ENCODE results near the gene GYG2.
"Not testable (repeated sequence)": the region's sequence is repeated elsewhere in the genome, so short reads cannot be mapped to it uniquely, and the experiment has no call there.

The GYG2 gene

GRCh38 chrX:2801223-2801622 lies 27.5 kb upstream of the GYG2 start:
- no peaks in the 10 kb centered on the region for H3K27me3 ChIP-seq (ENCODE audit: insufficient read depth, insufficient read length)
- no peak for DNase-seq (ENCODE audit: low read depth, low spot score)
- H3K4me1 ChIP-seq (ENCODE audit: insufficient read depth, insufficient read length): peaks cover 2% of the 10 kb centered on the region
- no peak overlapping the region for H3K4me3 ChIP-seq (ENCODE audit: insufficient read length, low read depth)
- H3K9ac ChIP-seq (ENCODE audit: insufficient read length, low read depth): no peak overlapping the region
- no peaks in the 10 kb centered on the region for H3K9me3 ChIP-seq (ENCODE audit: insufficient read depth, low read length)
- H3K36me3 ChIP-seq (ENCODE audit: insufficient read depth, insufficient read length, low read length): no peaks in the 10 kb centered on the region
- TF ChIP-seq YY1 (IDR thresholded peaks at IDR 0.05; ENCODE audit: insufficient read depth, insufficient read length): no peak
- no peak for TF ChIP-seq SUZ12 (IDR thresholded peaks at IDR 0.05; ENCODE audit: extremely low read depth, insufficient read depth, insufficient read length)
- no peak for TF ChIP-seq ZNF274 (IDR thresholded peaks at IDR 0.05; ENCODE audit: low read depth, low read length)

GRCh38 chrX:2802376-2803090 lies 26.2 kb upstream of the GYG2 start:
- not testable (repeated sequence) for H3K27me3 ChIP-seq (ENCODE audit: insufficient read depth, insufficient read length); H3K9ac ChIP-seq (ENCODE audit: insufficient read length, low read depth); H3K9me3 ChIP-seq (ENCODE audit: insufficient read depth, low read length); DNase-seq (ENCODE audit: low read depth, low spot score); H3K4me1 ChIP-seq (ENCODE audit: insufficient read depth, insufficient read length); H3K4me3 ChIP-seq (ENCODE audit: insufficient read length, low read depth); H3K36me3 ChIP-seq (ENCODE audit: insufficient read depth, insufficient read length, low read length)

GRCh38 chrX:2803486-2803885 lies 25.2 kb upstream of the GYG2 start:
- DNase-seq (ENCODE audit: low read depth, low spot score); H3K9me3 ChIP-seq (ENCODE audit: insufficient read depth, low read length); H3K4me3 ChIP-seq (ENCODE audit: insufficient read length, low read depth); H3K27me3 ChIP-seq (ENCODE audit: insufficient read depth, insufficient read length); H3K4me1 ChIP-seq (ENCODE audit: insufficient read depth, insufficient read length); H3K36me3 ChIP-seq (ENCODE audit: insufficient read depth, insufficient read length, low read length); H3K9ac ChIP-seq (ENCODE audit: insufficient read length, low read depth): not testable (repeated sequence)

- DNase-seq (ENCODE audit: low read depth, low spot score): peak; percentile 61
- H3K9ac ChIP-seq (ENCODE audit: insufficient read length, low read depth): peak overlapping the region; percentile 21
- H3K36me3 ChIP-seq (ENCODE audit: insufficient read depth, insufficient read length, low read length); H3K4me3 ChIP-seq (ENCODE audit: insufficient read length, low read depth); H3K27me3 ChIP-seq (ENCODE audit: insufficient read depth, insufficient read length); H3K9me3 ChIP-seq (ENCODE audit: insufficient read depth, low read length); H3K4me1 ChIP-seq (ENCODE audit: insufficient read depth, insufficient read length): not testable (repeated sequence)
Measured at GRCh38 chrX:2804106-2804843, 24.5 kb upstream of the GYG2 start.

GRCh38 chrX:2804858-2805257 lies 23.9 kb upstream of the GYG2 start:
- H3K4me3 ChIP-seq (ENCODE audit: insufficient read length, low read depth); H3K27me3 ChIP-seq (ENCODE audit: insufficient read depth, insufficient read length); DNase-seq (ENCODE audit: low read depth, low spot score); H3K4me1 ChIP-seq (ENCODE audit: insufficient read depth, insufficient read length); H3K9me3 ChIP-seq (ENCODE audit: insufficient read depth, low read length); H3K36me3 ChIP-seq (ENCODE audit: insufficient read depth, insufficient read length, low read length): not testable (repeated sequence)
- H3K9ac ChIP-seq (ENCODE audit: insufficient read length, low read depth): peak overlapping the region; percentile 61

GRCh38 chrX:2811271-2811670 lies 17.5 kb upstream of the GYG2 start:
- no peaks in the 10 kb centered on the region for H3K27me3 ChIP-seq (ENCODE audit: insufficient read depth, insufficient read length)
- no peak overlapping the region for H3K9ac ChIP-seq (ENCODE audit: insufficient read length, low read depth)
- no peak for DNase-seq (ENCODE audit: low read depth, low spot score)
- H3K36me3 ChIP-seq (ENCODE audit: insufficient read depth, insufficient read length, low read length): no peaks in the 10 kb centered on the region
- no peak overlapping the region for H3K4me3 ChIP-seq (ENCODE audit: insufficient read length, low read depth)
- H3K9me3 ChIP-seq (ENCODE audit: insufficient read depth, low read length): no peaks in the 10 kb centered on the region
- TF ChIP-seq YY1 (IDR thresholded peaks at IDR 0.05; ENCODE audit: insufficient read depth, insufficient read length): no peak
- no peak for TF ChIP-seq ZNF274 (IDR thresholded peaks at IDR 0.05; ENCODE audit: low read depth, low read length)
- TF ChIP-seq SUZ12 (IDR thresholded peaks at IDR 0.05; ENCODE audit: extremely low read depth, insufficient read depth, insufficient read length): no peak
- H3K4me1 ChIP-seq (ENCODE audit: insufficient read depth, insufficient read length): peaks cover 7% of the 10 kb centered on the region

GRCh38 chrX:2812161-2812907 lies 16.4 kb upstream of the GYG2 start:
- H3K36me3 ChIP-seq (ENCODE audit: insufficient read depth, insufficient read length, low read length); DNase-seq (ENCODE audit: low read depth, low spot score); H3K9me3 ChIP-seq (ENCODE audit: insufficient read depth, low read length); H3K4me1 ChIP-seq (ENCODE audit: insufficient read depth, insufficient read length); H3K27me3 ChIP-seq (ENCODE audit: insufficient read depth, insufficient read length); H3K9ac ChIP-seq (ENCODE audit: insufficient read length, low read depth); H3K4me3 ChIP-seq (ENCODE audit: insufficient read length, low read depth): not testable (repeated sequence)

- no peak for DNase-seq (ENCODE audit: low read depth, low spot score)
- no peak for TF ChIP-seq YY1 (IDR thresholded peaks at IDR 0.05; ENCODE audit: insufficient read depth, insufficient read length)
- TF ChIP-seq SUZ12 (IDR thresholded peaks at IDR 0.05; ENCODE audit: extremely low read depth, insufficient read depth, insufficient read length): no peak
- no peak for TF ChIP-seq ZNF274 (IDR thresholded peaks at IDR 0.05; ENCODE audit: low read depth, low read length)
- H3K4me3 ChIP-seq (ENCODE audit: insufficient read length, low read depth): no peak overlapping the region
- no peak overlapping the region for H3K9ac ChIP-seq (ENCODE audit: insufficient read length, low read depth)
- no peaks in the 10 kb centered on the region for H3K4me1 ChIP-seq (ENCODE audit: insufficient read depth, insufficient read length)
- H3K9me3 ChIP-seq (ENCODE audit: insufficient read depth, low read length): no peaks in the 10 kb centered on the region
- H3K36me3 ChIP-seq (ENCODE audit: insufficient read depth, insufficient read length, low read length): no peaks in the 10 kb centered on the region
- no peaks in the 10 kb centered on the region for H3K27me3 ChIP-seq (ENCODE audit: insufficient read depth, insufficient read length)
Measured at GRCh38 chrX:2817036-2817435, 11.7 kb upstream of the GYG2 start.

Measured in NT2/D1 (cell line).